DOHH2 (cell line): ENCODE measurements around the gene KNG1.

Experiments used
- H3F3A ChIP-seq: fragments of 200-600 bp; sonication (generic), shearing (Covaris generic); 2 replicates; pipeline ENCODE4 v1.6.0; 2016; ENCODE audit warnings: antibody characterized with exemption, mild to moderate bottlenecking; ENCODE audit not compliant: control insufficient read depth, insufficient read depth
- H3K27ac ChIP-seq: fragments of 200-600 bp; sonication (generic); 2 replicates; pipeline ENCODE4 v1.5.1; 2014; ENCODE audit warnings: low read depth, mild to moderate bottlenecking, low read length, moderate library complexity
- H3K27me3 ChIP-seq: fragments of 200-600 bp; sonication (generic); 2 replicates; pipeline ENCODE4 v1.6.1; 2014; ENCODE audit warnings: mild to moderate bottlenecking, low read length, mixed read lengths; ENCODE audit not compliant: control insufficient read depth
- H3K36me3 ChIP-seq: fragments of 200-600 bp; sonication (generic); 2 replicates; pipeline ENCODE4 v1.6.1; 2014; ENCODE audit warnings: mild to moderate bottlenecking, low read length, moderate library complexity, mixed read lengths; ENCODE audit not compliant: control insufficient read depth
- H3K4me1 ChIP-seq: fragments of 200-600 bp; sonication (generic); 2 replicates; pipeline ENCODE4 v1.6.1; 2014; ENCODE audit warnings: mild to moderate bottlenecking, low read length, mixed read lengths; ENCODE audit not compliant: control insufficient read depth
- H3K4me2 ChIP-seq: fragments of 200-600 bp; sonication (generic); 2 replicates; pipeline ENCODE4 v1.6.0; 2014; ENCODE audit warnings: mild to moderate bottlenecking, low read length, moderate library complexity
- H3K4me3 ChIP-seq: fragments of 200-600 bp; sonication (generic); 2 replicates; pipeline ENCODE4 v1.5.1; 2014; ENCODE audit warnings: mild to moderate bottlenecking, low read length, mixed read lengths
- H3K79me2 ChIP-seq: fragments of 200-600 bp; sonication (generic); 2 replicates; pipeline ENCODE4 v1.6.1; 2014; ENCODE audit warnings: mild to moderate bottlenecking, low read length, mixed read lengths; ENCODE audit not compliant: control insufficient read depth
- H3K9me2 ChIP-seq: fragments of 200-600 bp; sonication (generic); replicated peaks from 2 replicates; pipeline ENCODE4 v1.6.1; 2014; ENCODE audit warnings: mild to moderate bottlenecking, low read length, mixed read lengths; ENCODE audit not compliant: control insufficient read depth
- H3K9me3 ChIP-seq: fragments of 200-600 bp; sonication (generic); 2 replicates; pipeline ENCODE4 v1.6.1; 2014; ENCODE audit warnings: antibody characterized with exemption, low read length, mixed read lengths; ENCODE audit not compliant: control insufficient read depth, insufficient read depth
- H4K20me1 ChIP-seq: fragments of 200-600 bp; sonication (generic); 2 replicates; pipeline ENCODE4 v1.6.0; 2014; ENCODE audit warnings: low read depth, mild to moderate bottlenecking, antibody characterized with exemption, low read length, moderate library complexity; ENCODE audit not compliant: control insufficient read depth, insufficient read depth
- EZH2phosphoT487 ChIP-seq: fragments of 200-600 bp; sonication (generic); IDR thresholded peaks from 2 replicates; pipeline ENCODE4 v1.6.1; 2017; ENCODE audit warnings: borderline replicate concordance, mild to moderate bottlenecking, antibody characterized with exemption, low read length, moderate library complexity, mixed read lengths
- TF ChIP-seq, protein P1 (sequence below): fragments of 200-600 bp; sonication (generic); IDR thresholded peaks from one replicate; pipeline ENCODE4 v1.5.1; 2014; ENCODE audit warnings: antibody characterized with exemption, mild to moderate bottlenecking, low read depth, low read length; ENCODE audit not compliant: poor library complexity, severe bottlenecking

KNG1 gene

DNA sequence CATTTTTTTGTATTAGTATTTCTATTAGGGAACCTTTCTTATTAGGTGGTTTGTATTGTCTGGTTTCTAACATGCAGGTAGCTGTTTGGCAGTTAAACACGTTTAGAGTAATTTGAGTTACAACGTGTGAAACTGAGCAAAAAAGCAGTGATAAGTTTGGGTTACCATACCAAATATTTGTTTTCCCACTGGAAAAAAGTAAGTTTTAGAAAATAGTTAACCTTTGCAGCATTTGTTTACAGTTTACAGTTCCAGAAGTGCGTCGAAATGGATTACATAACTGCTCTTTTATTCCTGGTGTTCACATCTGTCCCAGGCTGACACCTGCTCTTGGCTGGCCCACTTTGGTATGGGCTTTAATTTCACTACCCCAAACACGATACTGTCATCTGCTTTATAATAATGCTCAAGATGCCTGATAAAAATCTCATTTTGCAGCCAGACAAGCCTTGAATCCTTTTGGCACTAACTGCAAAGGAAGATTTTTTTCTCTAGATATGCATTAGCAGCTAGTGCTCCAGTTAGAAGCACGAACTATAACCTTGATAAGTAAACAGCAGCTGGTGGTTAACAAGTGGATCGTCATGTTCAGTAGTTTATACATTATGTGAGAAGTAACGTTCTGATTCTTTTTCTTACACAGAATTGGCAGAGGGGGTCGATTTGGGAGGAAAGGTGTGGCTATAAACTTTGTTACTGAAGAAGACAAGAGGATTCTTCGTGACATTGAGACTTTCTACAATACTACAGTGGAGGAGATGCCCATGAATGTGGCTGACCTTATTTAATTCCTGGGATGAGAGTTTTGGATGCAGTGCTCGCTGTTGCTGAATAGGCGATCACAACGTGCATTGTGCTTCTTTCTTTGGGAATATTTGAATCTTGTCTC is 71.6 kb downstream of the KNG1 start:
- H3K27me3 ChIP-seq: peaks cover 1% of the 10 kb centered on the region; the same call in 1 of the 2 replicates
- no peaks in the 10 kb centered on the region for H3K9me3 ChIP-seq
- H3K9me2 ChIP-seq: no peaks in the 10 kb centered on the region
- H3K4me1 ChIP-seq: peaks cover 42% of the 10 kb centered on the region
- H3K4me3 ChIP-seq: no peak overlapping the region
- H4K20me1 ChIP-seq: peaks cover 47% of the 10 kb centered on the region
- H3K36me3 ChIP-seq: peaks cover 96% of the 10 kb centered on the region
- peak overlapping the region; percentile 89 for H3K4me2 ChIP-seq
- TF ChIP-seq, protein P1, sequence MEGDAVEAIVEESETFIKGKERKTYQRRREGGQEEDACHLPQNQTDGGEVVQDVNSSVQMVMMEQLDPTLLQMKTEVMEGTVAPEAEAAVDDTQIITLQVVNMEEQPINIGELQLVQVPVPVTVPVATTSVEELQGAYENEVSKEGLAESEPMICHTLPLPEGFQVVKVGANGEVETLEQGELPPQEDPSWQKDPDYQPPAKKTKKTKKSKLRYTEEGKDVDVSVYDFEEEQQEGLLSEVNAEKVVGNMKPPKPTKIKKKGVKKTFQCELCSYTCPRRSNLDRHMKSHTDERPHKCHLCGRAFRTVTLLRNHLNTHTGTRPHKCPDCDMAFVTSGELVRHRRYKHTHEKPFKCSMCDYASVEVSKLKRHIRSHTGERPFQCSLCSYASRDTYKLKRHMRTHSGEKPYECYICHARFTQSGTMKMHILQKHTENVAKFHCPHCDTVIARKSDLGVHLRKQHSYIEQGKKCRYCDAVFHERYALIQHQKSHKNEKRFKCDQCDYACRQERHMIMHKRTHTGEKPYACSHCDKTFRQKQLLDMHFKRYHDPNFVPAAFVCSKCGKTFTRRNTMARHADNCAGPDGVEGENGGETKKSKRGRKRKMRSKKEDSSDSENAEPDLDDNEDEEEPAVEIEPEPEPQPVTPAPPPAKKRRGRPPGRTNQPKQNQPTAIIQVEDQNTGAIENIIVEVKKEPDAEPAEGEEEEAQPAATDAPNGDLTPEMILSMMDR: no peak
- TF ChIP-seq EZH2phosphoT487: no peak
- peak overlapping the region; percentile 10; the same call in 1 of the 2 replicates for H3K27ac ChIP-seq
- peaks cover 98% of the 10 kb centered on the region for H3F3A ChIP-seq
- H3K79me2 ChIP-seq: peaks cover 44% of the 10 kb centered on the region

DNA sequence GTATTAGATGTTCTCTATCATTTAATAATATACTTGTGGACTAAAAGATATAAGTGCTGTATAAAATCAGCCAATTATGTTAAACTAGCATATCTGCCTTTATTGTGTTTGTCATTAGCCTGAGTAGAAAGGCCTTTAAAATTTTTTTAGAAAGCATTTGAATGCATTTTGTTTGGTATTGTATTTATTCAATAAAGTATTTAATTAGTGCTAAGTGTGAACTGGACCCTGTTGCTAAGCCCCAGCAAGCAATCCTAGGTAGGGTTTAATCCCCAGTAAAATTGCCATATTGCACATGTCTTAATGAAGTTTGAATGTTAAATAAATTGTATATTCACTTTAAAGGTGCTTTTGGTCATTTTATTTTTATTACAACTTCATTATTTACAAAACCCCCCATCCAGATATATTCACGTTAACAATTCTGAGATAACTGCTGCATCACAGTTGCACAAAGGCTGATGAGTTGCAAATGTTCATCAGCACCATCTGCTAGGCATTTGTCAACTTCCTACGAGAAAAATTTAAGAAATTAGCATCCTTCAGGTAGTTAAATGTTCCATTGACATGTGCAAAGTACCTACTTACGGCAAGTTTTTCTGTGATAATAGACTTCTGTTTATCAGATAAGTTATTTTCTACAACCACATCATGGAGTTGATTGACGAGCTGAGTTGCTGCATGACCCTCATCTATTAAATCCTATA is 72.5 kb downstream of the KNG1 start:
- no peaks in the 10 kb centered on the region for H3K9me3 ChIP-seq
- H3K4me1 ChIP-seq: peaks cover 40% of the 10 kb centered on the region
- no peaks in the 10 kb centered on the region for H3K27me3 ChIP-seq
- H3K9me2 ChIP-seq: no peaks in the 10 kb centered on the region
- H3K36me3 ChIP-seq: peaks cover 95% of the 10 kb centered on the region
- H3K4me2 ChIP-seq: no peak overlapping the region
- H3K27ac ChIP-seq: no peak overlapping the region; the same call in 1 of the 2 replicates
- no peak overlapping the region for H3K4me3 ChIP-seq
- TF ChIP-seq, protein P1: no peak
- peaks cover 38% of the 10 kb centered on the region for H4K20me1 ChIP-seq
- peaks cover 93% of the 10 kb centered on the region for H3F3A ChIP-seq
- peaks cover 34% of the 10 kb centered on the region for H3K79me2 ChIP-seq

DNA sequence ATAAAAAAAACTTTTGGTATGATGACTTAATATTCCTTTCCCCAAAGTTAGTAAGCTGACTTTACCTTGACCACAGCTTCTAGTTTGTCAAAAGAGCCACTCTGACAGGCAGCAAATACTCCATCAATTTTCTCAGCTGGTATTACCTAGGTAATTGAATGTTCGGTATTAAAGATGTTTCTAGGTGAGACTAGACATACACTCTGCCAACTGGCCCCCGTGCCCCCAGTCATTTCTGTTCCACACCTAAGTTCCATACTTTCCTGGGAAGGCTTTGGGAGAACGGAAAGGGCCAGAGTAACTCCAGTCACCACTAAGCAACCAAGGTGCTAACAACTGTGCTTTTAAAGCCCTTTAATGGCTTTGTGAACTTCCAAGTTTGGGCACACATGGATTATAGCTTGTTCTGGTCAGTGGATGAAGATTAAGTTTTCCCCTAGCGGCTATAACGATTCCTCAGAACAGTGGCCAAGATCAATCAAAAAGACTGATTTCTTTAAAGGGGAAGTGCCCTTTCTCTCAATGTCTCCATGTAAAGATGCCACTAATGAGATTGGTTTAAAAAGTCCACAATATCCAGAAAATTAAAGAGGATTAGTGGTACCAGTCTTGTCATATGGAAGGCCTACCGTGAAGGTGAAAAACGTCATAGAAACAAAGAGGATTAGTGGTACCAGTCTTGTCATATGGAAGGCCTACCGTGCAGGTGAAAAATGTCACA is 73.3 kb downstream of the KNG1 start:
- no peaks in the 10 kb centered on the region for H3K9me2 ChIP-seq
- peaks cover 91% of the 10 kb centered on the region for H3F3A ChIP-seq
- peaks cover 94% of the 10 kb centered on the region for H3K36me3 ChIP-seq
- no peak overlapping the region for H3K4me3 ChIP-seq
- H3K9me3 ChIP-seq: no peaks in the 10 kb centered on the region
- peaks cover 31% of the 10 kb centered on the region for H4K20me1 ChIP-seq
- H3K27ac ChIP-seq: no peak overlapping the region; the same call in 1 of the 2 replicates
- peaks cover 27% of the 10 kb centered on the region for H3K79me2 ChIP-seq
- no peak for TF ChIP-seq EZH2phosphoT487
- TF ChIP-seq, protein P1: no peak
- peaks cover 33% of the 10 kb centered on the region for H3K4me1 ChIP-seq
- H3K27me3 ChIP-seq: no peaks in the 10 kb centered on the region
- no peak overlapping the region for H3K4me2 ChIP-seq
